Measurements from ENCODE around the gene LHFPL3. TPM values are rescaled to one million over a fixed set of nuclear protein-coding genes. Genes with fewer than 3 reads are reported as not detected.

Gene LHFPL3
- polyA plus RNA-seq, 2 of the 4 experiments (the other 2 are of a cell fraction) = not detected

DNA sequence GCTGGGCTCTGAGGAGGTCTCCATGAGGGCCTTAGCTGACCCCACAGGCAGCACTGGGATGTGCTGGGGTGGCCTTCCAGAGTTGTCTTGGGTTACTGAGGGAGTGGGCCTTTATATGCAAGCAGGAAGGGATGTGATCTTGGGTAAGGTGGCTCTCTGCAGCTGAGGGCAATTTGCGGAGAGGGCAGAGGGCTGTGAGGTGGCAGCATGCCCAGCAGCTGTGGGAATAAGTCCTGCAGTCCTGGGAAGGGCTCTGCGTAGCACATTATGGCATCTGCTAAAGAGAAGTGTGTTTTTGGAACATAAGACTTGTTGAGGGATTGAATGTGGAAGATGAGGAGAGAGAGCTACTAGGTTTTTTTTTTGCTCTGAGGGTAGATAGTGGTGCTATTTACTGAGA is 586.0 kb downstream of the LHFPL3 start:
- FAIRE-seq = no peak
- H3K27ac ChIP-seq = no peak overlapping the region
- no peak overlapping the region for H3K4me3 ChIP-seq
- H3K4me1 ChIP-seq = no peaks in the 10 kb centered on the region
- TF ChIP-seq NPAS2 (CRISPR knock-in tag; IDR thresholded peaks at IDR 0.05; ENCODE audit: borderline replicate concordance) = no peak
- no peak for TF ChIP-seq HOXA7 (CRISPR knock-in tag; IDR thresholded peaks at IDR 0.05)
- TF ChIP-seq ZSCAN20 (CRISPR knock-in tag; IDR thresholded peaks at IDR 0.05) = no peak
- no peak for TF ChIP-seq RNF2 (IDR thresholded peaks at IDR 0.05; ENCODE audit: borderline replicate concordance, low read depth)
- no peak for TF ChIP-seq PHF8 (IDR thresholded peaks at IDR 0.05; ENCODE audit: borderline replicate concordance, low read depth)
- TF ChIP-seq POLR2A (IDR thresholded peaks at IDR 0.05; ENCODE audit: low read length) = no peak
- TF ChIP-seq FOSB (CRISPR knock-in tag; IDR thresholded peaks at IDR 0.05) = no peak
- TF ChIP-seq RAD21 (conservative IDR thresholded peaks at IDR 0.05 in 1 of 2, IDR thresholded peaks at IDR 0.05 in 1 of 2) = no peak
- no peak for TF ChIP-seq ZNF302 (CRISPR knock-in tag; IDR thresholded peaks at IDR 0.05)
- TF ChIP-seq TFCP2L1 (CRISPR knock-in tag; IDR thresholded peaks at IDR 0.05) = no peak
- no peak for TF ChIP-seq EHF (CRISPR knock-in tag; IDR thresholded peaks at IDR 0.05)
- no peak for TF ChIP-seq FOXS1 (CRISPR knock-in tag; IDR thresholded peaks at IDR 0.05)
- no peak for TF ChIP-seq SMC3 (IDR thresholded peaks at IDR 0.05)
- TF ChIP-seq POLR2AphosphoS2 (conservative IDR thresholded peaks at IDR 0.05; ENCODE audit: low read length) = no peak
- TF ChIP-seq FOSL2 (IDR thresholded peaks at IDR 0.05) = no peak
- TF ChIP-seq FOSL2 (CRISPR knock-in tag; IDR thresholded peaks at IDR 0.05) = no peak
- TF ChIP-seq KDM1A (IDR thresholded peaks at IDR 0.05; ENCODE audit: low read depth) = no peak
- TF ChIP-seq HDAC2 (IDR thresholded peaks at IDR 0.05) = no peak
- POLR2A ChIA-PET = no interaction called here
- no peaks in the 10 kb centered on the region for H3K9me3 ChIP-seq
- H3K4me2 ChIP-seq = no peak overlapping the region
- WGBS (ENCODE audit: missing lambda C conversion rate) = 80% methylated on average over 2 of the region's 2 CpGs
- no peak for DNase-seq (ENCODE audit: low read depth in 1 of 2, low spot score in 1 of 2)
- peak in 1 of 2 experiments; percentile 29; a peak in 1 of 6 replicates for ATAC-seq
- CTCF ChIA-PET = interaction anchor here (1.3 to 7.0 kb wide), 5 partner anchors 11 to 683 kb away, joined by 3 to 66 read pairs (median 5); no protein-coding TSS in a partner anchor

DNA sequence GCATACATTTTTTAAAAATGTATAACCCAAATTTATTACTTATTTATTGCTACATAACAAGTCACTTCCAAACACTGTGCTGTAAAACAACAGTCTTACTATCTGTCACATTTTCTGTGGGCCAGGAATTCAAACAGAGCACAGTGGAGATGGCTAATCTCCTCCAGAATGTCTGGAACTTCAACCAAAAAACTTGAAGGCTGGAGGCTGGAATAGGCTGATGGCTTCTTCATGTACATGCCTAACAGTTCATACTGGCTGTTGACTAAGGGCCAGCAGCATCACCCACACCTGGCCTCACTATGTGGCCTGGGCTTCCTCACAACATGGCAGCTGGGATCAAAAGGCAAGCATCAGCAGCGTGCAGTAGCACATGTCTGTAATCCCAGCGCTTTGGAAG is 593.2 kb downstream of the LHFPL3 start:
- CTCF ChIA-PET = interaction anchor here (1.0 to 2.2 kb wide), 5 partner anchors 20 to 690 kb away, joined by 3 to 10 read pairs (median 4); no protein-coding TSS in a partner anchor
- no peak overlapping the region for H3K4me3 ChIP-seq
- WGBS (ENCODE audit: missing lambda C conversion rate) = 25% methylated on average over 2 of the region's 2 CpGs
- POLR2A ChIA-PET = no interaction called here
- ATAC-seq = no peak
- no peaks in the 10 kb centered on the region for H3K9me3 ChIP-seq
- H3K4me2 ChIP-seq = no peak overlapping the region
- no peak for DNase-seq (ENCODE audit: low read depth in 1 of 2, low spot score in 1 of 2)
- H3K27ac ChIP-seq = no peak overlapping the region
- no peaks in the 10 kb centered on the region for H3K4me1 ChIP-seq
- no peak for TF ChIP-seq TP53 (CRISPR knock-in tag; IDR thresholded peaks at IDR 0.05)
- TF ChIP-seq ZNF302 (CRISPR knock-in tag; IDR thresholded peaks at IDR 0.05) = no peak
- TF ChIP-seq NPAS2 (CRISPR knock-in tag; IDR thresholded peaks at IDR 0.05; ENCODE audit: borderline replicate concordance) = no peak
- TF ChIP-seq MAZ (IDR thresholded peaks at IDR 0.05; ENCODE audit: borderline replicate concordance, low read depth, low read length) = no peak
- TF ChIP-seq RAD21 (conservative IDR thresholded peaks at IDR 0.05 in 1 of 2, IDR thresholded peaks at IDR 0.05 in 1 of 2) = no peak
- TF ChIP-seq ATOH8 (CRISPR knock-in tag; IDR thresholded peaks at IDR 0.05; ENCODE audit: low read depth) = no peak
- no peak for TF ChIP-seq FOSL2 (IDR thresholded peaks at IDR 0.05)
- no peak for TF ChIP-seq FOSL2 (CRISPR knock-in tag; IDR thresholded peaks at IDR 0.05)
- TF ChIP-seq RARB (CRISPR knock-in tag; IDR thresholded peaks at IDR 0.05) = no peak
- no peak for TF ChIP-seq CHD4 (IDR thresholded peaks at IDR 0.05; ENCODE audit: borderline replicate concordance)
- no peak for TF ChIP-seq POLR2AphosphoS2 (conservative IDR thresholded peaks at IDR 0.05; ENCODE audit: low read length)
- TF ChIP-seq, protein P1, sequence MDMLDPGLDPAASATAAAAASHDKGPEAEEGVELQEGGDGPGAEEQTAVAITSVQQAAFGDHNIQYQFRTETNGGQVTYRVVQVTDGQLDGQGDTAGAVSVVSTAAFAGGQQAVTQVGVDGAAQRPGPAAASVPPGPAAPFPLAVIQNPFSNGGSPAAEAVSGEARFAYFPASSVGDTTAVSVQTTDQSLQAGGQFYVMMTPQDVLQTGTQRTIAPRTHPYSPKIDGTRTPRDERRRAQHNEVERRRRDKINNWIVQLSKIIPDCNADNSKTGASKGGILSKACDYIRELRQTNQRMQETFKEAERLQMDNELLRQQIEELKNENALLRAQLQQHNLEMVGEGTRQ (IDR thresholded peaks at IDR 0.05) = no peak
- no peak for TF ChIP-seq HOXB5 (CRISPR knock-in tag; IDR thresholded peaks at IDR 0.05)
- no peak for TF ChIP-seq RNF2 (IDR thresholded peaks at IDR 0.05; ENCODE audit: borderline replicate concordance, low read depth)
- TF ChIP-seq, protein P2, sequence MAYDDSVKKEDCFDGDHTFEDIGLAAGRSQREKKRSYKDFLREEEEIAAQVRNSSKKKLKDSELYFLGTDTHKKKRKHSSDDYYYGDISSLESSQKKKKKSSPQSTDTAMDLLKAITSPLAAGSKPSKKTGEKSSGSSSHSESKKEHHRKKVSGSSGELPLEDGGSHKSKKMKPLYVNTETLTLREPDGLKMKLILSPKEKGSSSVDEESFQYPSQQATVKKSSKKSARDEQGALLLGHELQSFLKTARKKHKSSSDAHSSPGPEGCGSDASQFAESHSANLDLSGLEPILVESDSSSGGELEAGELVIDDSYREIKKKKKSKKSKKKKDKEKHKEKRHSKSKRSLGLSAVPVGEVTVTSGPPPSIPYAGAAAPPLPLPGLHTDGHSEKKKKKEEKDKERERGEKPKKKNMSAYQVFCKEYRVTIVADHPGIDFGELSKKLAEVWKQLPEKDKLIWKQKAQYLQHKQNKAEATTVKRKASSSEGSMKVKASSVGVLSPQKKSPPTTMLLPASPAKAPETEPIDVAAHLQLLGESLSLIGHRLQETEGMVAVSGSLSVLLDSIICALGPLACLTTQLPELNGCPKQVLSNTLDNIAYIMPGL (CRISPR knock-in tag; IDR thresholded peaks at IDR 0.05; ENCODE audit: borderline replicate concordance) = no peak
- TF ChIP-seq, protein P3, sequence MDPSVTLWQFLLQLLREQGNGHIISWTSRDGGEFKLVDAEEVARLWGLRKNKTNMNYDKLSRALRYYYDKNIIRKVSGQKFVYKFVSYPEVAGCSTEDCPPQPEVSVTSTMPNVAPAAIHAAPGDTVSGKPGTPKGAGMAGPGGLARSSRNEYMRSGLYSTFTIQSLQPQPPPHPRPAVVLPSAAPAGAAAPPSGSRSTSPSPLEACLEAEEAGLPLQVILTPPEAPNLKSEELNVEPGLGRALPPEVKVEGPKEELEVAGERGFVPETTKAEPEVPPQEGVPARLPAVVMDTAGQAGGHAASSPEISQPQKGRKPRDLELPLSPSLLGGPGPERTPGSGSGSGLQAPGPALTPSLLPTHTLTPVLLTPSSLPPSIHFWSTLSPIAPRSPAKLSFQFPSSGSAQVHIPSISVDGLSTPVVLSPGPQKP (IDR thresholded peaks at IDR 0.05; ENCODE audit: low read depth, low read length) = no peak
- TF ChIP-seq ZFP36 (IDR thresholded peaks at IDR 0.05; ENCODE audit: borderline replicate concordance, partially characterized antibody) = no peak
- no peak for TF ChIP-seq ESRRA (IDR thresholded peaks at IDR 0.05; ENCODE audit: borderline replicate concordance, low read length)
- TF ChIP-seq, protein P4, sequence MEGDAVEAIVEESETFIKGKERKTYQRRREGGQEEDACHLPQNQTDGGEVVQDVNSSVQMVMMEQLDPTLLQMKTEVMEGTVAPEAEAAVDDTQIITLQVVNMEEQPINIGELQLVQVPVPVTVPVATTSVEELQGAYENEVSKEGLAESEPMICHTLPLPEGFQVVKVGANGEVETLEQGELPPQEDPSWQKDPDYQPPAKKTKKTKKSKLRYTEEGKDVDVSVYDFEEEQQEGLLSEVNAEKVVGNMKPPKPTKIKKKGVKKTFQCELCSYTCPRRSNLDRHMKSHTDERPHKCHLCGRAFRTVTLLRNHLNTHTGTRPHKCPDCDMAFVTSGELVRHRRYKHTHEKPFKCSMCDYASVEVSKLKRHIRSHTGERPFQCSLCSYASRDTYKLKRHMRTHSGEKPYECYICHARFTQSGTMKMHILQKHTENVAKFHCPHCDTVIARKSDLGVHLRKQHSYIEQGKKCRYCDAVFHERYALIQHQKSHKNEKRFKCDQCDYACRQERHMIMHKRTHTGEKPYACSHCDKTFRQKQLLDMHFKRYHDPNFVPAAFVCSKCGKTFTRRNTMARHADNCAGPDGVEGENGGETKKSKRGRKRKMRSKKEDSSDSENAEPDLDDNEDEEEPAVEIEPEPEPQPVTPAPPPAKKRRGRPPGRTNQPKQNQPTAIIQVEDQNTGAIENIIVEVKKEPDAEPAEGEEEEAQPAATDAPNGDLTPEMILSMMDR (IDR thresholded peaks at IDR 0.05) = no peak
- TF ChIP-seq EP300 (IDR thresholded peaks at IDR 0.05) = no peak
- no peak for TF ChIP-seq GATA3 (IDR thresholded peaks at IDR 0.05; ENCODE audit: borderline replicate concordance)
- no peak for FAIRE-seq
